Colonic mucosa (tissue), 4 donors: ENCODE data around the gene LEMD1. TPM values are rescaled to one million over a fixed set of nuclear protein-coding genes. Genes with fewer than 3 reads are reported as not detected.

Source experiments
- DNase-seq: peaks from one replicate; pipeline ENCODE4 v3.0.0-alpha.2; 2020
- H3K27ac ChIP-seq: fragments of 200-600 bp; one replicate; pipeline ENCODE4 v1.8.0; 2021
- H3K27me3 ChIP-seq: fragments of 200-600 bp; one replicate; pipeline ENCODE4 v1.8.0; 2021
- H3K36me3 ChIP-seq: fragments of 200-600 bp; one replicate; pipeline ENCODE4 v1.8.0; 2021
- H3K4me1 ChIP-seq: fragments of 200-600 bp; one replicate; pipeline ENCODE4 v1.8.0; 2021; ENCODE audit warnings: mild to moderate bottlenecking
- H3K4me3 ChIP-seq: fragments of 200-600 bp; one replicate; pipeline ENCODE4 v1.8.0; 2021
- H3K9ac ChIP-seq, 2 donors: one replicate each; pipeline ENCODE4 v1.7.0; 2013; ENCODE audit warnings: control low read depth in 2 of 2, low read depth in 2 of 2, low read length in 2 of 2
- H3K9me3 ChIP-seq: fragments of 200-600 bp; one replicate; pipeline ENCODE4 v1.8.0; 2021
- intact Hi-C: fragments of 100-400 bp; cut with DNase I; formaldehyde crosslinking; loops from one replicate; pipeline ENCODE4 v1.14.1; 2022
- total RNA-seq, 2 donors: library from RNA; stranded (reverse); fragmentation: NEBNext Ultra II Directional in 1 of 2; extraction: Animal tissue kit (Norgen Biotek cat#: 25700) in 1 of 2; gene quantifications; one replicate each; pipeline ENCODE4 v1.2.1, GENCODE V29; 2021
- TF ChIP-seq, protein P1 (sequence below): fragments of 200-600 bp; IDR thresholded peaks from one replicate; pipeline ENCODE4 v1.8.0; 2022; ENCODE audit warnings: antibody characterized with exemption, mild to moderate bottlenecking
- donor health status: healthy.
- donor health status: DM: no; HTN: no; CAD: no.
- donor health status: DM: no; HTN: no; CAD: no.

The LEMD1 gene
- total RNA-seq, 2 donors from 2014 or later: 0.77 to 1.1 TPM

DNA sequence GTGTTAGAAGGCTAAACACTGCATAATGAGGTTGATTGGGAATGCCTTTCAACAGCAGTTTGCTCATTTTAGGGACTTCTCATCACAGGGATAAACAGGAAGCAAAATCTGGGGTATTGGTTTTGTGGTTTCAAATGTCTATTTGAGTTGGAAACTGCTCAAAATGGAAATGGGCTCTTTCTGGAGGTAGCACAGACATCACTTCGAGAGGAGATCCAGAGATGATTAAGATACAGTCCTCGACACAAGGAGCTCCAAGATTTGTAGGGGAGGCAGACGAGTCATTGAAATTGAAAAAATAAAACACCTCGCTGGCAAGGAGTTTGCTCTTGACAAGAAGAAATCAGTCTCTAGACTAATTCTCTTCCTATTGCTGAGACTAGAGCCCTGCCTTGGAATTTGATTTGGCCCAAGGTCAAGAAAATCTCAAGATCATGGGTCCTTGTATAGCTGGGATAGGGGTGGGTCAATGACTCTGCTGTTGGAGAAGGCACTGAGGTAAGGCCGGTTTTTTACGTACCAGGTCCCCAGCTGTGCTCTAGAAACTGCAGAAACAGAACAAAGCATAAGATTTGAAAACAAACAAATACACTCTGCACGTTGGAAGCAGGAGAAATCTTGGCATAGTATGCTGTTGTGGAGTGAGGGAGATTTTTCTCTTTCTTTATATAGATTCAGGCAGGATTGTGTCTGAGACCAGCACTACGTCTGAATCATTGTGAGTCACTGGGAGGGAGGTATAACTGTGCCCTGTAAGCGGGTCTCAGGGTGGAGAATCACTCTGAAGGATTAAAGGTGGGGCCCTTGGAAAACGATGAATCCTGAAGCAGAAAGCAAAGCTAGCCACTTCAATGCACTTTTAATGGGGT is 47.4 kb downstream of the LEMD1 start:
- Histone ChIP-seq H3K9ac (no peak overlapping the region), H3K27ac (no peak overlapping the region), H3K4me3 (no peak overlapping the region), H3K4me1 (no peaks in the 10 kb centered on the region), H3K36me3 (no peaks in the 10 kb centered on the region), H3K27me3 (no peaks in the 10 kb centered on the region), H3K9me3 (no peaks in the 10 kb centered on the region)
- TF ChIP-seq, protein P1, sequence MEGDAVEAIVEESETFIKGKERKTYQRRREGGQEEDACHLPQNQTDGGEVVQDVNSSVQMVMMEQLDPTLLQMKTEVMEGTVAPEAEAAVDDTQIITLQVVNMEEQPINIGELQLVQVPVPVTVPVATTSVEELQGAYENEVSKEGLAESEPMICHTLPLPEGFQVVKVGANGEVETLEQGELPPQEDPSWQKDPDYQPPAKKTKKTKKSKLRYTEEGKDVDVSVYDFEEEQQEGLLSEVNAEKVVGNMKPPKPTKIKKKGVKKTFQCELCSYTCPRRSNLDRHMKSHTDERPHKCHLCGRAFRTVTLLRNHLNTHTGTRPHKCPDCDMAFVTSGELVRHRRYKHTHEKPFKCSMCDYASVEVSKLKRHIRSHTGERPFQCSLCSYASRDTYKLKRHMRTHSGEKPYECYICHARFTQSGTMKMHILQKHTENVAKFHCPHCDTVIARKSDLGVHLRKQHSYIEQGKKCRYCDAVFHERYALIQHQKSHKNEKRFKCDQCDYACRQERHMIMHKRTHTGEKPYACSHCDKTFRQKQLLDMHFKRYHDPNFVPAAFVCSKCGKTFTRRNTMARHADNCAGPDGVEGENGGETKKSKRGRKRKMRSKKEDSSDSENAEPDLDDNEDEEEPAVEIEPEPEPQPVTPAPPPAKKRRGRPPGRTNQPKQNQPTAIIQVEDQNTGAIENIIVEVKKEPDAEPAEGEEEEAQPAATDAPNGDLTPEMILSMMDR: no peak
- no peak for DNase-seq
- intact Hi-C loops: no loop called here

DNA sequence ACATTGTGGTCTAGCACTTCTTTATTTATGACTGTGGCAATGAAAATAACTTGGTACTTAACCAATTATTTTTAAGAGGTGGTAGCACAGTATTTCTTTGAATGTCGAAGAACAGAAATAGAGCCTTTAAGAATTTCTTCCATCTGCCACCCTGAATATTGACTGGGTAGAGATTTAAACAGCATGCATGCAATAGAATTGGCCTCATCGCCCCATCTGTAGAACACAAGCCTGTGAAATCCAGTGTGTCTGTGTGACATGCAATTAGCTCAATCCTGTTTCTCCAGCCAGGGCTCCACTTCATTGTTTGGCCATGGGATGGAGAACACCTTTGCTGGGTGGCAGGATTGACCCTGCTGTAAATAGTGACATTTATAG is 48.1 kb downstream of the LEMD1 start:
- intact Hi-C loops: no loop called here
- Histone ChIP-seq H3K9ac (no peak overlapping the region), H3K36me3 (no peaks in the 10 kb centered on the region), H3K4me3 (no peak overlapping the region), H3K27ac (no peak overlapping the region), H3K27me3 (no peaks in the 10 kb centered on the region), H3K4me1 (no peaks in the 10 kb centered on the region), H3K9me3 (no peaks in the 10 kb centered on the region)
- no peak for DNase-seq
- TF ChIP-seq, protein P1: no peak

DNA sequence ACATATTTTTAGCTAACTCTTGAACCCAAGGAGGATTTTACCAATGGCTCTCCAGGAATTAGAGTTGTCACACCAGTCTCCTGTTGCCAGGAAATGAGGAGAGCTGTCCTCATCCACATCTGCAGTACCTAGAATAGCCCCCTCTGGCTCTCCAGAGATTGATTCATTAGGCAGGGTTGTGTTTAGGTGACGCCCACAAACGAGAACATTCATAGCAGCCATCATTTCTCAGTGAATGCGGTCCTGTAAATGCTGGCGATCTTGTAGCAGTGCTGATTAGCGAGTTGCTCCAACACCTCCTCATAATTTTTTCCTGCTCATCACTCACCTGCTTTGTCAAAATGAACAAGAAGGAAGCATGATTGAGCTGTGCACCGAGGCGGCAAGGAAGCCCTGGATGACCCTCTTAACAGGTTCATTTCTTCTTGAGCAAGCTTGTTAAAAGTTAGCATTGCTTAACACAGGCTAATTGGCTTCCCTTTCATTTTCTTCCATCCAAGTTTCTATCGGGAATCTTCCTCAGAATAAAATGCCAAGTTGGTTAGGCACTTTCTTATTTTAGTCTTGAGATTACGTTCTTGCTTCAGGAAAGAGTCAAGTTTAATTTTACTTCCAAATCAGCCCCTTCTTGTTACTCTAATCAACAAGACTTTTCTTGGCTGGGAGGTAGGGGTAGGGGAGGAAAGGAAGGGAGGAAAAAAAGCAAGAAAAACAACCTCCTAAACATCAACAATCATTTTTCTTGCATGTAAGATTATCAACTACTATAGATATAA is 48.6 kb downstream of the LEMD1 start:
- Histone ChIP-seq H3K9me3 (no peaks in the 10 kb centered on the region), H3K4me3 (no peak overlapping the region), H3K36me3 (no peaks in the 10 kb centered on the region), H3K27ac (no peak overlapping the region), H3K9ac (no peak overlapping the region), H3K4me1 (no peaks in the 10 kb centered on the region), H3K27me3 (no peaks in the 10 kb centered on the region)
- TF ChIP-seq, protein P1: no peak
- no peak for DNase-seq
- intact Hi-C loops: no loop called here

DNA sequence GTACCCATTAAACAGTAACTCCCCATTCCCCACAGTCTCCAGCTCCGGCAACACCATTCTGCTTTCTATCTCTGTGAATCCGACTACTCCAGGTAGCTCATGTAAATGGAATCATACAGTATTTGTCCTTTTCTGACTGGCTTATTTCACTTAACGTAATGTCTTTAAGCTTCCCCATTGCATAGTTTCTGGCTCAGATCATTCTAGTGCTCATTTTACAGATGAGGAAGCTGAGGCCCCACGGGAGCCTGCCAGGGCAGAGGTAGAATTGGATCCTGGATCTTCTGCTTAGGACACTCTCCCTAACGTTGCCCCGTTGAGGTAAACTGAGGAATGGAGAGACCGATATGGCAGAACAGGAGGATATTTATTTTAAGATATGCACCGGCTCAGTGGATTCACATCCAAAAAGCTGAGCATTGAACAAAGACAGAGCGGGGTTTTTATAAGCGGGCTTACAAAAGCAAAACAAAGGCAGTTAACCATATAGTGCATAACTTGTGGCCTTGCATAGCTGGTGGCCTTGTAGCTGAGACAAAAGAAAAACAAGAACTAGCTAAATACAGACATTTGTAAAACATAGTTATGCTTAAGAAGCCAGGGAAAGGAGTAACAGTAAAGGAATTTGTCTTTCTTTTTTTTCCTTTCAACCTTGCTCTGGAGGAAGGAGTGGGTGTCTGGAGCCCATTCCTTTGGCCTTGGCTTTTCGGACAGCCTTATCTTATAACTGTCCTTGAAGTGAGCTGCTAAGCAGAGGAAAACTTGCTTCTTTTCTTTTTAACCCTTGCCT is 49.8 kb downstream of the LEMD1 start:
- Histone ChIP-seq H3K27ac (no peak overlapping the region), H3K4me1 (no peaks in the 10 kb centered on the region), H3K9ac (no peak overlapping the region), H3K36me3 (no peaks in the 10 kb centered on the region), H3K27me3 (no peaks in the 10 kb centered on the region), H3K4me3 (no peak overlapping the region), H3K9me3 (no peaks in the 10 kb centered on the region)
- intact Hi-C loops: no loop called here
- no peak for DNase-seq
- TF ChIP-seq, protein P1: no peak

DNA sequence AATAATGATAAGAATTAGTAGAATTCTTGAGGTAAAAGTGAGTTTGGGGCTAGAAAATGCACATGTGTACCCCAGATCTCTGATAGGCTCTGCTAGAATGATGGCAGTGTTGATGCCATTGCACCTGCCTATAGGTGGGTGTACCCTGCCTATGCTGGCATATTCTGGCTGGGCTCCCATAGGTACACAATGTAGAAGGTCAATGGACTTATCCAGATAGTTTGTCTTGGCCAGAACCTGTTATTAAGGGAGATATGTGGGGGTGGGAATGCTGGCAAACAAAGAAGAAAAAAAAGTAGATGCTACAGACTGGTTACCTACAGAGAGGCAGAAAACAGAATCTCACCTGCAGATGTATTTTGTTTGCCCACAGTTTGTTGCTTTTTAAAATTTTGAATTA is 51.1 kb downstream of the LEMD1 start:
- Histone ChIP-seq H3K27me3 (no peaks in the 10 kb centered on the region), H3K4me3 (no peak overlapping the region), H3K36me3 (no peaks in the 10 kb centered on the region), H3K4me1 (no peaks in the 10 kb centered on the region), H3K27ac (no peak overlapping the region), H3K9ac (no peak overlapping the region), H3K9me3 (no peaks in the 10 kb centered on the region)
- no peak for DNase-seq
- TF ChIP-seq, protein P1: no peak
- intact Hi-C loops: no loop called here
